Body of pancreas (tissue), 4 donors: ENCODE results near the gene NDUFS7. TPM values are rescaled to one million over a fixed set of nuclear protein-coding genes. Genes with fewer than 3 reads are reported as not detected.

Source experiments
- ATAC-seq: fragments of 150-250 bp; one replicate; pipeline ENCODE4 v1.9.1; 2016
- DNase-seq, 4 donors: peaks; one replicate each; pipeline ENCODE4 v3.0.0-alpha.2; 2019
- H3K27ac ChIP-seq, 4 donors: fragments of 200-600 bp; sonication (generic); 1 replicate in 3 of 4; 2 replicates in 1 of 4; pipeline versions ENCODE4 v1.5.1 to v1.6.1; 2016 to 2019; ENCODE audit warnings: mild to moderate bottlenecking in 1 of 4, mixed read lengths in 1 of 4, moderate library complexity in 1 of 4
- H3K27me3 ChIP-seq, 2 donors: fragments of 200-600 bp; sonication (generic); one replicate each; pipeline ENCODE4 v1.6.0; 2016; ENCODE audit warnings: mild to moderate bottlenecking in 1 of 2
- H3K36me3 ChIP-seq, 2 donors: fragments of 200-600 bp; sonication (generic); replicated peaks in 1 of 2; 2 replicates each; pipeline ENCODE4 v1.5.1; 2016; ENCODE audit warnings: low read depth in 2 of 2; ENCODE audit not compliant: insufficient read depth in 1 of 2
- H3K4me1 ChIP-seq: fragments of 200-600 bp; sonication (generic); one replicate; pipeline ENCODE4 v1.6.0; 2016
- H3K4me3 ChIP-seq, 2 donors: fragments of 200-600 bp; sonication (generic); 1 replicate in 1 of 2; 2 replicates in 1 of 2; pipeline ENCODE4 v1.5.1; 2016 to 2019
- H3K9me3 ChIP-seq, 3 donors: fragments of 200-600 bp; sonication (generic); 1 replicate in 2 of 3; 2 replicates in 1 of 3; pipeline ENCODE4 v1.5.1; 2016
- POLR2A ChIP-seq, 3 donors: fragments of 450-650 bp; IDR thresholded peaks; one replicate each; pipeline ENCODE4 v1.6.1; 2016; ENCODE audit warnings: antibody characterized with exemption in 3 of 3, mild to moderate bottlenecking in 2 of 3
- WGBS, 2 donors: methylation state at CpG; one replicate each; pipeline ENCODE4 v1.1.5; 2017; 5-methylcytosine and 5-hydroxymethylcytosine counted together
- intact Hi-C: fragments of 100-400 bp; cut with DNase I; formaldehyde crosslinking; loops from one replicate; pipeline ENCODE4 v1.15.1; 2023
- total RNA-seq, 2 donors: library from RNA; depleted of rRNA; stranded (reverse); fragments of >200 nt; gene quantifications; one replicate each; pipeline ENCODE4 v1.1.0, GENCODE V29; 2016
- TF ChIP-seq, protein P1 (sequence below), 7 experiments: fragments of 450-650 bp in 4 of 7; fragments of 200-600 bp in 3 of 7; sonication (generic) in 3 of 7; IDR thresholded peaks; one replicate each; pipeline ENCODE4 v1.5.1; 2016 to 2019; ENCODE audit warnings: antibody characterized with exemption in 7 of 7

The NDUFS7 gene
- total RNA-seq, 2 donors from 2014 or later: 59.9 to 87.7 TPM

GRCh38 chr19:1441022-1441426, 57.3 kb downstream of the NDUFS7 start:
- intact Hi-C loops: no loop called here
- DNase-seq (no peak), ATAC-seq (no peak)
- H3K27me3 ChIP-seq: peaks cover 0 to 8% of the 10 kb centered on the region in 2 donors
- peaks cover 0 to 15% of the 10 kb centered on the region in 2 donors for H3K36me3 ChIP-seq
- H3K9me3 ChIP-seq: no peaks in the 10 kb centered on the region
- TF ChIP-seq, protein P1, sequence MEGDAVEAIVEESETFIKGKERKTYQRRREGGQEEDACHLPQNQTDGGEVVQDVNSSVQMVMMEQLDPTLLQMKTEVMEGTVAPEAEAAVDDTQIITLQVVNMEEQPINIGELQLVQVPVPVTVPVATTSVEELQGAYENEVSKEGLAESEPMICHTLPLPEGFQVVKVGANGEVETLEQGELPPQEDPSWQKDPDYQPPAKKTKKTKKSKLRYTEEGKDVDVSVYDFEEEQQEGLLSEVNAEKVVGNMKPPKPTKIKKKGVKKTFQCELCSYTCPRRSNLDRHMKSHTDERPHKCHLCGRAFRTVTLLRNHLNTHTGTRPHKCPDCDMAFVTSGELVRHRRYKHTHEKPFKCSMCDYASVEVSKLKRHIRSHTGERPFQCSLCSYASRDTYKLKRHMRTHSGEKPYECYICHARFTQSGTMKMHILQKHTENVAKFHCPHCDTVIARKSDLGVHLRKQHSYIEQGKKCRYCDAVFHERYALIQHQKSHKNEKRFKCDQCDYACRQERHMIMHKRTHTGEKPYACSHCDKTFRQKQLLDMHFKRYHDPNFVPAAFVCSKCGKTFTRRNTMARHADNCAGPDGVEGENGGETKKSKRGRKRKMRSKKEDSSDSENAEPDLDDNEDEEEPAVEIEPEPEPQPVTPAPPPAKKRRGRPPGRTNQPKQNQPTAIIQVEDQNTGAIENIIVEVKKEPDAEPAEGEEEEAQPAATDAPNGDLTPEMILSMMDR (IDR thresholded peaks at IDR 0.05): no peak
- TF ChIP-seq POLR2A (IDR thresholded peaks at IDR 0.05): no peak
- peaks cover 41% of the 10 kb centered on the region for H3K4me1 ChIP-seq
- H3K27ac ChIP-seq: no peak overlapping the region
- no peak overlapping the region for H3K4me3 ChIP-seq
- 92 to 95% methylated on average over 5 to 9 of the region's 9 CpGs for WGBS, 2 donors

DNA sequence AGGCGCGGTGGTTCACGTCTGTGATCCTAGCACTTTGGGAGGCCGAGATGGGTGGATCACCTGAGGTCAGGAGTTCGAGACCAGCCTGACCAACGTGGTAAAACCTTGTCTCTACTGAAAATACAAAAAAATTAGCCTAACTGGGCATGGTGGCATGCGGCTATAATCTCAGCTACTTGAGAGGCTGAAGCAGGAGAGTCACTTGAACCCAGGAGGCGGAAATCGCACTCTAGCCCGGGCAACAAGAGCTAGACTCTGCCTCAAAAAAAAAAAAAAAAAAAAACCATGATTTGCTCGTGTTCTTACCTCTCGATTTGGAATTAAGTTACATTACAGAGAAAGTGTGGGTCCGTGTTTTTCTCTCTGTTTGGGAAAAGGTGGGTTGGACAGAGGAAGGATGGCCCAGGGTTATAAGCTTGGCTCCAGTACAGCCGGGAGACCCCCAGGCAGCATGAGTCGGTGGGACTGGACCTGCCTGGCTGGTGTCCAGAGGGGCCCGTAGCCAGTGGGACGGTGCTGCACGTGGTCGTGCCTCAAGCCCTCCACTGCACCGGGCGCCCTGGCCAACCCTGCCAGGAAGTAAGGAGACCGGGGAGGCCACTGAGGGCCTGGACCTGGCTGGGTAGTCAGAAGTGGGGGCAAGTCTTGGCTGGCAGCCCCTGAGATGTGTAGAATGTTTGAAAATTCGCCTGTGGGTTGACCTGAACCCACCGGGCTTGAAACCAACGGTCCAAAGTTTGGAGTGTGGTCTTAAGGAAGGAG, 58.2 kb downstream of the NDUFS7 start:
- H3K9me3 ChIP-seq: no peaks in the 10 kb centered on the region
- no peak overlapping the region for H3K4me3 ChIP-seq
- ATAC-seq: no peak
- H3K27me3 ChIP-seq: peaks cover 0 to 17% of the 10 kb centered on the region in 2 donors
- peaks cover 49% of the 10 kb centered on the region for H3K4me1 ChIP-seq
- DNase-seq: no peak
- intact Hi-C loops: no loop called here
- H3K27ac ChIP-seq: no peak overlapping the region
- TF ChIP-seq POLR2A (IDR thresholded peaks at IDR 0.05): no peak
- TF ChIP-seq, protein P1 (IDR thresholded peaks at IDR 0.05): no peak
- 86 to 88% methylated on average over 18 to 19 of the region's 25 CpGs for WGBS, 2 donors
- peaks cover 0 to 15% of the 10 kb centered on the region in 2 donors for H3K36me3 ChIP-seq

Other genes starting within 250 kb of the NDUFS7 start
- gene SBNO2, start 209.6 kb upstream of the NDUFS7 start, total RNA-seq: 10 to 100 TPM; 14.0 to 30.7 TPM
- gene STK11, start 178.1 kb upstream of the NDUFS7 start, total RNA-seq: 10 to 100 TPM; 49.0 to 68.6 TPM
- under 1 TPM; 0.33 to 0.78 TPM for gene CBARP, start 145.9 kb upstream of the NDUFS7 start, total RNA-seq
- gene ATP5F1D, start 142.2 kb upstream of the NDUFS7 start, total RNA-seq: 100 to 1,000 TPM; 156 to 157 TPM
- 10 to 100 TPM; 36.3 to 43.5 TPM for gene MIDN, start 135.3 kb upstream of the NDUFS7 start, total RNA-seq
- gene CIRBP, start 114.6 kb upstream of the NDUFS7 start, total RNA-seq: 100 to 1,000 TPM; 582 to 630 TPM
- gene FAM174C, start 108.4 kb upstream of the NDUFS7 start, total RNA-seq: 10 to 100 TPM; 48.0 to 63.9 TPM
- gene EFNA2, start 98.0 kb upstream of the NDUFS7 start, total RNA-seq: not detected
- 100 to 1,000 TPM in 1 of 2 donors, 10 to 100 TPM in 1; 70.2 to 129 TPM for gene GAMT, start 17.6 kb downstream of the NDUFS7 start, total RNA-seq
- 10 to 100 TPM; 25.4 to 63.3 TPM for gene DAZAP1, start 23.7 kb downstream of the NDUFS7 start, total RNA-seq
- gene RPS15, start 54.5 kb downstream of the NDUFS7 start, total RNA-seq: 1,000 to 10,000 TPM; 2,008 to 2,166 TPM
- under 1 TPM in 1 of 2 donors, not detected in 1; 0.26 TPM for gene APC2, start 66.2 kb downstream of the NDUFS7 start, total RNA-seq
- 10 to 100 TPM; 26.7 to 31.4 TPM for gene C19orf25, start 95.3 kb downstream of the NDUFS7 start, total RNA-seq
- gene PCSK4, start 106.4 kb downstream of the NDUFS7 start, total RNA-seq: 10 to 100 TPM in 1 of 2 donors, 1 to 10 TPM in 1; 5.2 to 10.9 TPM
- gene REEP6, start 107.3 kb downstream of the NDUFS7 start, total RNA-seq: 10 to 100 TPM in 1 of 2 donors, 1 to 10 TPM in 1; 6.9 to 16.6 TPM
- 1 to 10 TPM in 1 of 2 donors, not detected in 1; 1.3 TPM for gene ADAMTSL5, start 129.1 kb downstream of the NDUFS7 start, total RNA-seq
- not detected for gene PLK5, start 140.2 kb downstream of the NDUFS7 start, total RNA-seq
- gene MEX3D, start 184.4 kb downstream of the NDUFS7 start, total RNA-seq: 10 to 100 TPM; 18.8 to 21.8 TPM
- 10 to 100 TPM; 37.4 to 91.6 TPM for gene MBD3, start 209.0 kb downstream of the NDUFS7 start, total RNA-seq
- gene UQCR11, start 221.6 kb downstream of the NDUFS7 start, total RNA-seq: 10 to 100 TPM; 12.2 to 52.4 TPM